GM23338 (cell line): ENCODE results near the gene BTBD16.

Source experiments
- CREB1 ChIP-seq: fragments of 250-450 bp; sonication (Bioruptor Pico); IDR thresholded peaks from 2 replicates; pipeline ENCODE4 v1.5.0; 2020; ENCODE audit warnings: low read depth, mild to moderate bottlenecking, moderate library complexity
- CTCF ChIP-seq, 2 experiments: fragments of 200-600 bp in 1 of 2; sonication (generic) in 1 of 2; conservative IDR thresholded peaks; 2 replicates each; pipeline versions ENCODE4 v1.5.1 to v1.6.1; 2016 to 2017; ENCODE audit warnings: antibody characterized with exemption in 2 of 2, low read depth in 2 of 2, mild to moderate bottlenecking in 2 of 2, moderate library complexity in 1 of 2
- EZH2phosphoT487 ChIP-seq: fragments of 200-600 bp; sonication (generic); IDR thresholded peaks from one replicate; pipeline ENCODE4 v1.8.1; 2018; ENCODE audit warnings: antibody characterized with exemption; ENCODE audit not compliant: unreplicated experiment
- POLR2AphosphoS5 ChIP-seq: IDR thresholded peaks from 2 replicates; pipeline ENCODE4 v1.6.1; 2016; ENCODE audit warnings: antibody characterized with exemption, low read depth
- STAT1 ChIP-seq: IDR thresholded peaks from one replicate; pipeline ENCODE4 v1.6.1; 2016; ENCODE audit warnings: antibody characterized with exemption; ENCODE audit not compliant: unreplicated experiment
- ZNF114 ChIP-seq: fragments of 250-450 bp; sonication (Bioruptor Pico); IDR thresholded peaks from 2 replicates; pipeline ENCODE4 v1.5.0; 2020; ENCODE audit warnings: mild to moderate bottlenecking, moderate library complexity
- ZNF331 ChIP-seq: fragments of 250-450 bp; sonication (Bioruptor Pico); IDR thresholded peaks from 2 replicates; pipeline ENCODE4 v1.5.0; 2020; ENCODE audit warnings: low read depth, mild to moderate bottlenecking, moderate library complexity

GRCh38 chr10:122287570-122287969 lies 16.5 kb downstream of the BTBD16 start:
- TF ChIP-seq ZNF114 (CRISPR knock-in tag) (no peak), ZNF331 (CRISPR knock-in tag) (no peak), EZH2phosphoT487 (no peak), CTCF (conservative IDR thresholded peaks at IDR 0.05; ENCODE audit: low read depth in 2 of 2) (no peak), CREB1 (CRISPR knock-in tag) (no peak), STAT1 (no peak), POLR2AphosphoS5 (no peak)
